K562 (cell line): Measurements from ENCODE around the gene BMI1. TPM values are rescaled to one million over a fixed set of nuclear protein-coding genes. Genes with fewer than 3 reads are reported as not detected.

ENCODE experiments used
- ATAC-seq: fragments of 200-7000 bp; cut with Tn5 transposase; 3 replicates; pipeline ENCODE4 v1.9.1; 2020; ENCODE audit warnings: moderate library complexity
- BruUV-seq: library from RNA; stranded (reverse); fragments of 400-500 nt; replicated peaks from 2 replicates; lab custom pipeline; 2021; lab: Mats Ljungman, UMichigan
- CTCF ChIA-PET: fragments of 300-600 bp; formaldehyde crosslinking; extraction: SDS; loops from one replicate; lab custom pipeline; 2021; ENCODE audit warnings: low intra/inter-chr PET ratio; lab: Yijun Ruan, JAX
- POLR2A ChIA-PET: fragments of 300-600, 350-650 bp; sonication (Branson Sonifier 250); formaldehyde crosslinking; extraction: SDS; loops from one replicate; lab custom pipeline; 2021; ENCODE audit warnings: antibody characterized with exemption, inconsistent platforms; lab: Yijun Ruan, JAX
- DNase-seq, 4 experiments: peaks; one replicate each; pipeline versions ENCODE4 v3.0.0 to v3.0.0-alpha.2; 2011 to 2018; ENCODE audit warnings: low spot score in 3 of 4, mixed read lengths in 3 of 4; ENCODE audit errors: extremely low read depth in 1 of 4
- FAIRE-seq: peaks from 2 replicates; lab custom pipeline; 2011; peaks lifted over from hg19 to GRCh38; lab: Jason Lieb, UNC
- H2AFZ ChIP-seq: 2 replicates; pipeline ENCODE4 v1.6.0; 2011; ENCODE audit warnings: low read depth, low read length, control low read depth, inconsistent platforms
- H3K27ac ChIP-seq: fragments of 200-600 bp; 3 replicates; pipeline ENCODE4 v1.8.0; 2011; ENCODE audit warnings: low read depth, mild to moderate bottlenecking, control low read depth, inconsistent platforms, low read length, moderate library complexity, mixed read lengths; ENCODE audit errors: extremely low read depth
- H3K27me3 ChIP-seq, 2 experiments: fragments of 300-600 bp in 1 of 2; 2 replicates in 1 of 2; 3 replicates in 1 of 2; pipeline versions ENCODE4 v1.6.0 to v1.8.0; 2011; ENCODE audit warnings: inconsistent platforms in 2 of 2, low read length in 2 of 2, mild to moderate bottlenecking in 1 of 2, mixed read lengths in 1 of 2, moderate library complexity in 1 of 2; ENCODE audit not compliant: control insufficient read depth in 2 of 2, insufficient read depth in 2 of 2
- H3K36me3 ChIP-seq: fragments of 300-600 bp; 3 replicates; pipeline ENCODE4 v1.8.0; 2011; ENCODE audit warnings: mild to moderate bottlenecking, low read length, inconsistent platforms; ENCODE audit not compliant: control insufficient read depth, insufficient read depth
- H3K4me1 ChIP-seq, 2 experiments: fragments of 200-600 bp in 1 of 2; replicated peaks in 1 of 2; 2 replicates in 1 of 2; 3 replicates in 1 of 2; pipeline versions ENCODE4 v1.5.1 to v1.8.0; 2011; ENCODE audit warnings: inconsistent platforms in 2 of 2, low read length in 2 of 2, mild to moderate bottlenecking in 1 of 2, mixed read lengths in 1 of 2, moderate library complexity in 1 of 2; ENCODE audit not compliant: control insufficient read depth in 2 of 2, insufficient read depth in 2 of 2
- H3K4me2 ChIP-seq: 2 replicates; pipeline ENCODE4 v1.6.1; 2011; ENCODE audit warnings: low read length, control low read depth, inconsistent platforms, mixed read lengths; ENCODE audit not compliant: insufficient read depth
- H3K4me3 ChIP-seq: fragments of 200-600 bp; sonication (generic), shearing (Covaris generic); 2 replicates; pipeline ENCODE4 v1.5.1; 2016; ENCODE audit warnings: control low read depth, inconsistent platforms
- H3K79me2 ChIP-seq: fragments of 200-600 bp; 3 replicates; pipeline ENCODE4 v1.8.0; 2011; ENCODE audit warnings: low read length, inconsistent platforms; ENCODE audit not compliant: control insufficient read depth, insufficient read depth
- H3K9ac ChIP-seq, 2 experiments: 2 replicates each; pipeline versions ENCODE4 v1.6.0 to v1.6.1; 2011; ENCODE audit warnings: low read depth in 2 of 2, low read length in 2 of 2, control low read depth in 1 of 2, inconsistent platforms in 1 of 2, mild to moderate bottlenecking in 1 of 2, mixed read lengths in 1 of 2; ENCODE audit not compliant: insufficient read depth in 1 of 2
- H3K9me1 ChIP-seq: one replicate; pipeline ENCODE4 v1.6.0; 2011; ENCODE audit warnings: inconsistent platforms, mild to moderate bottlenecking, low read length, moderate library complexity; ENCODE audit not compliant: control insufficient read depth, insufficient read depth
- H3K9me3 ChIP-seq: replicated peaks from 2 replicates; pipeline ENCODE4 v1.5.1; 2011; ENCODE audit warnings: low read depth, low read length, inconsistent platforms; ENCODE audit not compliant: control insufficient read depth, insufficient read depth
- H4K20me1 ChIP-seq: replicated peaks from 2 replicates; pipeline ENCODE4 v1.6.1; 2011; ENCODE audit warnings: low read length, inconsistent platforms, mixed read lengths; ENCODE audit not compliant: control insufficient read depth, insufficient read depth
- BDP1 ChIP-seq: IDR thresholded peaks from 3 replicates; pipeline ENCODE4 v1.6.1; 2011; ENCODE audit not compliant: insufficient read length, insufficient read depth
- FOXM1 ChIP-seq, 2 experiments: fragments of 450-650 bp in 1 of 2; sonication (generic) in 1 of 2; formaldehyde crosslinking in 1 of 2; IDR thresholded peaks; 2 replicates each; pipeline versions ENCODE4 v1.6.1 to v1.9.0; 2017 to 2022; ENCODE audit warnings: low read depth in 2 of 2, mild to moderate bottlenecking in 2 of 2, missing genetic modification reagents in 1 of 2, moderate library complexity in 1 of 2
- FUS ChIP-seq: fragments of 200-400 bp; formaldehyde crosslinking; optimal IDR thresholded peaks from 2 replicates; pipeline ENCODE3; 2017; ENCODE audit warnings: low read depth, low read length
- GMEB1 ChIP-seq: fragments of 250-450 bp; sonication (Bioruptor Pico); IDR thresholded peaks from 2 replicates; pipeline ENCODE4 v1.4.0; 2020; ENCODE audit warnings: mild to moderate bottlenecking
- NR0B1 ChIP-seq: fragments of 450-650 bp; IDR thresholded peaks from one replicate; pipeline ENCODE4 v1.6.1; 2018; ENCODE audit warnings: mild to moderate bottlenecking, moderate library complexity; ENCODE audit not compliant: partially characterized antibody
- POLR2B ChIP-seq: fragments of 450-650 bp; IDR thresholded peaks from 2 replicates; pipeline ENCODE4 v1.6.1; 2018; ENCODE audit warnings: low read depth; ENCODE audit not compliant: partially characterized antibody
- POLR2G ChIP-seq: fragments of 200-400 bp; formaldehyde crosslinking; IDR thresholded peaks from 2 replicates; pipeline ENCODE4 v1.6.1; 2017; ENCODE audit warnings: low read depth, mild to moderate bottlenecking, antibody characterized with exemption, low read length, moderate library complexity
- POLR2H ChIP-seq: IDR thresholded peaks from 2 replicates; pipeline ENCODE4 v1.6.1; 2016; ENCODE audit warnings: missing genetic modification characterization, low read depth, mild to moderate bottlenecking, control low read depth, missing compliant biosample characterization, moderate library complexity
- POLR3G ChIP-seq: IDR thresholded peaks from 2 replicates; pipeline ENCODE4 v1.6.1; 2011; ENCODE audit not compliant: insufficient read length, insufficient replicate concordance; ENCODE audit errors: extremely low read depth
- PYGO2 ChIP-seq: fragments of 450-650 bp; IDR thresholded peaks from 2 replicates; pipeline ENCODE4 v1.6.1; 2016; ENCODE audit warnings: mild to moderate bottlenecking, missing genetic modification characterization, moderate library complexity, missing compliant biosample characterization
- RBM39 ChIP-seq: fragments of 200-400 bp; formaldehyde crosslinking; optimal IDR thresholded peaks from 2 replicates; pipeline ENCODE3; 2018; ENCODE audit warnings: low read depth, low read length
- SETDB1 ChIP-seq: IDR thresholded peaks from one replicate; pipeline ENCODE4 v1.6.1; 2012; ENCODE audit warnings: low read length, control low read depth, inconsistent platforms
- SIN3B ChIP-seq: fragments of 450-650 bp; IDR thresholded peaks from 2 replicates; pipeline ENCODE4 v1.6.1; 2017; ENCODE audit warnings: low read depth, mild to moderate bottlenecking, moderate library complexity
- WGBS: fragments of 100-300 bp; shearing (Covaris generic); methylation state at CpG from one replicate; pipeline ENCODE4 v1.1.6; 2016; ENCODE audit warnings: low coverage, mixed read lengths; ENCODE audit not compliant: insufficient coverage; ENCODE audit errors: missing lambda C conversion rate; 5-methylcytosine and 5-hydroxymethylcytosine counted together
- in situ Hi-C: fragments of 300-500 bp; cut with MboI; formaldehyde crosslinking; loops from 4 replicates; pipeline ENCODE4 v1.15.0; 2018; ENCODE audit warnings: inconsistent platforms, mixed read lengths
- intact Hi-C: fragments of 100-400 bp; cut with micrococcal nuclease; formaldehyde crosslinking; loops from 2 replicates; pipeline ENCODE4 v1.14.2; 2022
- polyA plus RNA-seq, 8 experiments: library from polyadenylated mRNA; depleted of rRNA in 4 of 8; stranded (reverse) in 5 of 8; unstranded in 3 of 8; fragments of >200 nt; fragmentation: Nextera tagmentation in 2 of 8; fragmentation: Illumina TruSeq in 1 of 8; extraction: Ambion mirVana in 2 of 8; extraction: Trizol in 1 of 8; gene quantifications; 2 replicates each; pipeline versions ENCODE4 v1.2.1 to v1.2.3, GENCODE V29; 2011 to 2014; ENCODE audit warnings: inconsistent platforms in 1 of 8, missing spikeins in 1 of 8
- total RNA-seq, 7 experiments: library from RNA; depleted of rRNA in 6 of 7; stranded (reverse); fragments of >200 nt in 6 of 7; fragmentation: Illumina TruSeq in 2 of 7; extraction: Trizol in 2 of 7; gene quantifications; 2 replicates each; pipeline versions ENCODE4 v1.2.1 to v1.2.3, GENCODE V29; 2011 to 2021; ENCODE audit warnings: low replicate concordance in 1 of 7

The BMI1 gene
- total and polyA plus RNA-seq, 9 of the 15 experiments (the other 6 are each of a cell fraction or from before 2014, with no cell fraction given), result 21.4 to 103 (median 70.8) TPM

GRCh38 chr10:22278441-22278782, 42.5 kb upstream of the BMI1 start:
- Histone ChIP-seq H3K9ac (no peak overlapping the region), H3K4me3 (no peak overlapping the region), H3K79me2 (no peaks in the 10 kb centered on the region), H3K36me3 (no peaks in the 10 kb centered on the region), H3K9me3 (no peaks in the 10 kb centered on the region), H3K27ac (no peak overlapping the region), H2AFZ (peak overlapping the region; percentile 27; the same call in 1 of the 2 replicates), H3K9me1 (no peaks in the 10 kb centered on the region), H4K20me1 (no peaks in the 10 kb centered on the region), H3K4me1 (peaks cover 0 to 4% of the 10 kb centered on the region in 2 experiments; a peak in 3 of 5 replicates), H3K4me2 (no peak overlapping the region), H3K27me3 (no peaks in the 10 kb centered on the region; a peak in 1 of 5 replicates)
- BruUV-seq, result no TSS peak
- no peak for DNase-seq
- no peak; the same call in 2 of the 3 replicates for ATAC-seq
- CTCF ChIA-PET, result no interaction called here
- WGBS, result 95% methylated on average over 4 of the region's 4 CpGs
- in situ Hi-C loops, result no loop called here
- FAIRE-seq, result no peak
- intact Hi-C loops, result no loop called here
- POLR2A ChIA-PET, result interaction anchor here (0.7 kb wide), 1 partner anchor 82 kb away, joined by 3 read pairs; no protein-coding TSS in a partner anchor
- TF ChIP-seq FOXM1 (IDR thresholded peaks at IDR 0.05; ENCODE audit: low read depth) (no peak), FOXM1 (CRISPR knock-in tag; IDR thresholded peaks at IDR 0.05; ENCODE audit: low read depth) (no peak), SIN3B (no peak), SETDB1 (no peak), POLR2H (tag) (no peak), RBM39 (no peak), POLR2G (no peak), PYGO2 (tag) (no peak), POLR3G (no peak), FUS (no peak), POLR2B (no peak), BDP1 (no peak), GMEB1 (CRISPR knock-in tag) (no peak), NR0B1 (no peak)
- TF ChIP-seq, all 486 proteins: peak for 0
